Measurements from ENCODE around the gene SAMD10. TPM values are rescaled to one million over a fixed set of nuclear protein-coding genes. Genes with fewer than 3 reads are reported as not detected.
"Not testable (repeated sequence)": the region's sequence is repeated elsewhere in the genome, so short reads cannot be mapped to it uniquely, and the experiment has no call there.

Gene SAMD10
- total and polyA plus RNA-seq, 2 experiments from 2014 or later = 1.3 TPM

DNA sequence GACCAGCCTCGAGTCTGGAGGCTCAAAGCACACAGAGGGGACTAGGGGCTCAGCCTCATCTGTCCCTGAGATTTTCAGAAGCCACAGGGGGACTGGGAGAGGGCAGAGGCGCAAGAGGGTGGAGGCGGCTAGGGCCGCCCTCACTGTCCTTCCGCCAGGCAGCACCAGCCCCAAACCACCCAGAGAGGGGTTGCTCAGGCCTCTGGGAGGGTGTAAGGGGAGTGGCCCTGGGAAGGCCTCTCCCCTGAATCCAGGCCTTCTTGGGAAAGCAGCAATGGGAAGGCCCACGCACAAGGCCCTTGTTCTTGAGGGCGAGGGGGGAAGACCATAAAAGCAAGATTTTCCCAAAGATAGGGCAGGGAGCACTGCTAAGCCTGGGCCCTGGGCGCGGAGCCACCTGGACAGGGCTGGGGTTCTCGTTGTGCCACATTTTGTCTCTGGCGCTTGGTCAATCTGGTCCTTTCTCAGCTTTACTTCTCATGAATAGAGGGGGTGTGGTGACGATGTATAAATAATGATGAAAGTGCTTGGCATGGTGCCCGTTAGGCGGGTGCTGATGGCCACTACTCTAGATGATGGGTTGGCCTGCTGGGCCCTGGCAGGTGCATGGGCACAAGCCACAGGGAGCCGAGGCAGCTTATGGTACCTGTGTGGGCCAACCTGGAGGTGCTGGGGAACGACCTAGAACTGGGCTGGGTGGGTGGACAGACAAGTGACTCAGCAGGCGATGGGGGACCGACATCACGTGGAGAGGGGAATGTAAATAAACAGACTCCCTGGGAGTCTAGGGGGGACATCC, 4.8 kb downstream of the SAMD10 start:
- no peak for DNase-seq
- Histone ChIP-seq H3K9me3 (ENCODE audit: low read depth) (no peaks in the 10 kb centered on the region), H3K36me3 (ENCODE audit: low read depth) (no peaks in the 10 kb centered on the region), H3K4me3 (no peak overlapping the region), H3K4me1 (ENCODE audit: insufficient read depth) (no peaks in the 10 kb centered on the region), H4K20me1 (ENCODE audit: insufficient read depth) (no peaks in the 10 kb centered on the region), H3K9ac (no peak overlapping the region), H3K79me2 (ENCODE audit: insufficient read depth) (no peaks in the 10 kb centered on the region), H3K4me2 (ENCODE audit: unreplicated experiment) (no peak overlapping the region), H2AFZ (no peak overlapping the region), H3K9me2 (ENCODE audit: insufficient read depth) (no peaks in the 10 kb centered on the region), H3K27me3 (replicated peaks; ENCODE audit: insufficient read depth) (no peaks in the 10 kb centered on the region), H3K27ac (no peak overlapping the region), H3F3A (ENCODE audit: insufficient read depth) (peaks cover 8% of the 10 kb centered on the region)
- in situ Hi-C loops (cut with MboI) = no loop called here
- WGBS, 2 experiments (ENCODE audit: low coverage in 1 of 2, low lambda C conversion rate in 2 of 2, missing lambda C conversion rate in 2 of 2) = 41 to 46% methylated on average over 18 to 19 of the region's 19 CpGs
- TF ChIP-seq EZH2phosphoT487 (IDR thresholded peaks at IDR 0.05; ENCODE audit: insufficient read depth, low read depth) = no peak
- no peak for TF ChIP-seq EZH2 (IDR thresholded peaks at IDR 0.05; ENCODE audit: insufficient read depth, poor library complexity, severe bottlenecking)

- H3K9me2 ChIP-seq (ENCODE audit: insufficient read depth) = no peaks in the 10 kb centered on the region
- peak; percentile 93 for DNase-seq
- no peaks in the 10 kb centered on the region for H3K36me3 ChIP-seq (ENCODE audit: low read depth)
- H3K9ac ChIP-seq = peak overlapping the region; percentile 56; the same call in 1 of the 2 replicates
- in situ Hi-C loops (cut with MboI) = no loop called here
- H3K79me2 ChIP-seq (ENCODE audit: insufficient read depth) = peaks cover 5% of the 10 kb centered on the region; the same call in 1 of the 2 replicates
- H2AFZ ChIP-seq = peak overlapping the region; percentile 90
- peak overlapping the region; percentile 82 for H3K4me2 ChIP-seq (ENCODE audit: unreplicated experiment)
- 9% methylated on average over 35 to 37 of the region's 37 CpGs for WGBS, 2 experiments (ENCODE audit: low coverage in 1 of 2, low lambda C conversion rate in 2 of 2, missing lambda C conversion rate in 2 of 2)
- H3K4me3 ChIP-seq = peak overlapping the region; percentile 77
- peaks cover 2% of the 10 kb centered on the region for H3K4me1 ChIP-seq (ENCODE audit: insufficient read depth)
- no peaks in the 10 kb centered on the region for H3K27me3 ChIP-seq (replicated peaks; ENCODE audit: insufficient read depth)
- no peaks in the 10 kb centered on the region for H4K20me1 ChIP-seq (ENCODE audit: insufficient read depth)
- H3K27ac ChIP-seq = 0 out of 2 replicates have a peak overlapping the region, but pooled peaks have one; percentile 7
- H3K9me3 ChIP-seq (ENCODE audit: low read depth) = no peaks in the 10 kb centered on the region
- no peak for TF ChIP-seq EZH2phosphoT487 (IDR thresholded peaks at IDR 0.05; ENCODE audit: insufficient read depth, low read depth)
- no peak for TF ChIP-seq EZH2 (IDR thresholded peaks at IDR 0.05; ENCODE audit: insufficient read depth, poor library complexity, severe bottlenecking)
- peaks cover 8% of the 10 kb centered on the region for H3F3A ChIP-seq (ENCODE audit: insufficient read depth)
These were observed 5.6 kb downstream of the SAMD10 start for GRCh38 chr20:63973636-63974401.

- Histone ChIP-seq H3K79me2 (ENCODE audit: insufficient read depth) (peaks cover 12% of the 10 kb centered on the region), H3F3A (ENCODE audit: insufficient read depth) (peaks cover 8% of the 10 kb centered on the region), H2AFZ (peak overlapping the region; percentile 90), H3K9me3 (ENCODE audit: low read depth) (no peaks in the 10 kb centered on the region), H3K27me3 (replicated peaks; ENCODE audit: insufficient read depth) (no peaks in the 10 kb centered on the region), H4K20me1 (ENCODE audit: insufficient read depth) (no peaks in the 10 kb centered on the region), H3K36me3 (ENCODE audit: low read depth) (no peaks in the 10 kb centered on the region), H3K4me2 (ENCODE audit: unreplicated experiment) (peak overlapping the region; percentile 82), H3K9ac (no peak overlapping the region), H3K9me2 (ENCODE audit: insufficient read depth) (no peaks in the 10 kb centered on the region), H3K4me3 (no peak overlapping the region), H3K27ac (no peak overlapping the region), H3K4me1 (ENCODE audit: insufficient read depth) (peaks cover 5% of the 10 kb centered on the region)
- TF ChIP-seq EZH2phosphoT487 (IDR thresholded peaks at IDR 0.05; ENCODE audit: insufficient read depth, low read depth) (no peak), EZH2 (IDR thresholded peaks at IDR 0.05; ENCODE audit: insufficient read depth, poor library complexity, severe bottlenecking) (no peak)
- in situ Hi-C loops (cut with MboI) = no loop called here
- no peak for DNase-seq
- WGBS, 2 experiments (ENCODE audit: low coverage in 1 of 2, low lambda C conversion rate in 2 of 2, missing lambda C conversion rate in 2 of 2) = 98% methylated on average over 3 of the region's 3 CpGs
These were observed 6.3 kb downstream of the SAMD10 start for GRCh38 chr20:63973160-63973479.

DNA sequence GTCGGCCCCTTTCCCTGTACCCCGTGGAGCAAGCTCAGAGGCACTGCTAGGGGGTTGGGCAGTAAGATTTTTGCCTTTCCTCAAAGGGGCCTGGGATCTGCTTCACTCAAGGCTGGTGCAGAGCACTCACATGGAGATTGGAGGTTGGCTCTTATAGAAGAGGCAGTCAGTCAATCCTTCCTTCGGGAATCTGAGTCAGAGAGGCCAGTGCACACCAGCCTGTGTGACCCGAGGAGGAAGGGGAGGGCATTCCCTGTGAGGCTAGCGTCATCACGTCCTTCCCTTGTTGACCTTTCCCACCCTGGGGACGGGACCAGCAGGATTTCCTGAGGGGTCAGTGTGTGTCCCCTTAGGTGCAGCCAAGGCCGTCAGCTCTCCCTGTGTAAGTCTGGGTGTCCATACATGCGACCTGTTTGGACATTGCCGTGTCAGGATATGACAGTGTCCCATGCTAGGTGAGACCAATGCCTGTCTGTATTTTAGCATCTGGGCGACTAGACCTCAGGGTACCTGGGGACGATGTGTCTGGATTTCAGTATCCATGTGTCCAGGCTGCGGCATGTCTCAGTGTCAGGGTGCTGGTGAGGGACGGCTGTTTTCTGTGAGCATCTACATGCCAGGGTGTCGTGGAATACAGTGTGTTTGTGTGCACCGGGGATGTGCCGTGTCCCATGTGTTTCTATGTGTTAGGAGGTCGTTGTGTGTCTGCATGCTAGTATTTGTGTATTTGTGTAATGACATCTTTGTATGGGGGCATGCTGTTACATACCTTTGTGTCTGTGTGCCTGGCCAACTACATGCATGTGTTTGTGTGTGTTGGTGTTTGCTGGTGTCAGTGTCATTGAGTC, 6.9 kb downstream of the SAMD10 start:
- Histone ChIP-seq H3K9me3 (ENCODE audit: low read depth) (no peaks in the 10 kb centered on the region), H3K79me2 (ENCODE audit: insufficient read depth) (peaks cover 14% of the 10 kb centered on the region), H3K9ac (no peak overlapping the region), H3F3A (ENCODE audit: insufficient read depth) (peaks cover 8% of the 10 kb centered on the region), H3K4me3 (no peak overlapping the region), H3K9me2 (ENCODE audit: insufficient read depth) (no peaks in the 10 kb centered on the region), H3K36me3 (ENCODE audit: low read depth) (no peaks in the 10 kb centered on the region), H3K27me3 (replicated peaks; ENCODE audit: insufficient read depth) (no peaks in the 10 kb centered on the region), H4K20me1 (ENCODE audit: insufficient read depth) (no peaks in the 10 kb centered on the region), H2AFZ (no peak overlapping the region), H3K4me2 (ENCODE audit: unreplicated experiment) (no peak overlapping the region), H3K27ac (no peak overlapping the region), H3K4me1 (ENCODE audit: insufficient read depth) (peaks cover 5% of the 10 kb centered on the region)
- WGBS, 2 experiments (ENCODE audit: low coverage in 1 of 2, low lambda C conversion rate in 2 of 2, missing lambda C conversion rate in 2 of 2) = 78 to 79% methylated on average over 18 of the region's 18 CpGs
- TF ChIP-seq EZH2 (IDR thresholded peaks at IDR 0.05; ENCODE audit: insufficient read depth, poor library complexity, severe bottlenecking) (no peak), EZH2phosphoT487 (IDR thresholded peaks at IDR 0.05; ENCODE audit: insufficient read depth, low read depth) (no peak)
- in situ Hi-C loops (cut with MboI) = no loop called here
- DNase-seq = no peak

DNA sequence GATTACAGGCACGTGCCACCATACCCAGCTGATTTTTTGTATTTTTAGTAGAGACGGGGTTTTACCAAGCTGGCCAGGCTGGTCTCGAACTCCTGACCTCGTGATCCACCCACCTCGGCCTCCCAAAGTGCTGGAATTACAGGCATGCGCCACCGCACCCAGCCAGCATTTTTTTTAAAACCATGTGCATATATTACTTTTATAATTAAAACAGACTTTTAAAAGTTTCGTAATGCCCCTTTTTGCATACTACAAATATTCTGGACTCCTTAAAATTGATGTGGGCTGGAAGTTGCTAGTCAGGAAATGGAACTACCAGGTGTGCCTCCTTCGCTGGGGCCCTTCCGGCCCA, 7.5 kb downstream of the SAMD10 start:
- H3K27ac ChIP-seq; H3F3A ChIP-seq (ENCODE audit: insufficient read depth); H3K9ac ChIP-seq; H3K9me2 ChIP-seq (ENCODE audit: insufficient read depth); H4K20me1 ChIP-seq (ENCODE audit: insufficient read depth); H3K4me1 ChIP-seq (ENCODE audit: insufficient read depth); H3K4me3 ChIP-seq; H3K36me3 ChIP-seq (ENCODE audit: low read depth); H3K27me3 ChIP-seq (replicated peaks; ENCODE audit: insufficient read depth); in situ Hi-C loops (cut with MboI); DNase-seq; H2AFZ ChIP-seq; H3K9me3 ChIP-seq (ENCODE audit: low read depth); H3K4me2 ChIP-seq (ENCODE audit: unreplicated experiment): not testable (repeated sequence)
- peaks cover 14% of the 10 kb centered on the region for H3K79me2 ChIP-seq (ENCODE audit: insufficient read depth)
- 80 to 85% methylated on average over 10 of the region's 10 CpGs for WGBS, 2 experiments (ENCODE audit: low coverage in 1 of 2, low lambda C conversion rate in 2 of 2, missing lambda C conversion rate in 2 of 2)

Measured in GM23248 (cell line).